ENCODE results near the gene USH2A.

GRCh38 chr1:215957663-215958062, 465.6 kb downstream of the USH2A start:
- TF ChIP-seq CTCF (IDR thresholded peaks at IDR 0.05) (no peak), POLR2A (IDR thresholded peaks at IDR 0.05) (no peak)
